Measurements from ENCODE around the gene KCNJ15. TPM values are rescaled to one million over a fixed set of nuclear protein-coding genes. Genes with fewer than 3 reads are reported as not detected.

Gene KCNJ15
- 0.34 and 0.51 TPM in 2 replicates for total RNA-seq
- long read RNA-seq, partial matches to known transcripts: 0 of 2 reads
- long read RNA-seq, other reads (novel, unspliced or antisense): 1 of 2 reads

DNA sequence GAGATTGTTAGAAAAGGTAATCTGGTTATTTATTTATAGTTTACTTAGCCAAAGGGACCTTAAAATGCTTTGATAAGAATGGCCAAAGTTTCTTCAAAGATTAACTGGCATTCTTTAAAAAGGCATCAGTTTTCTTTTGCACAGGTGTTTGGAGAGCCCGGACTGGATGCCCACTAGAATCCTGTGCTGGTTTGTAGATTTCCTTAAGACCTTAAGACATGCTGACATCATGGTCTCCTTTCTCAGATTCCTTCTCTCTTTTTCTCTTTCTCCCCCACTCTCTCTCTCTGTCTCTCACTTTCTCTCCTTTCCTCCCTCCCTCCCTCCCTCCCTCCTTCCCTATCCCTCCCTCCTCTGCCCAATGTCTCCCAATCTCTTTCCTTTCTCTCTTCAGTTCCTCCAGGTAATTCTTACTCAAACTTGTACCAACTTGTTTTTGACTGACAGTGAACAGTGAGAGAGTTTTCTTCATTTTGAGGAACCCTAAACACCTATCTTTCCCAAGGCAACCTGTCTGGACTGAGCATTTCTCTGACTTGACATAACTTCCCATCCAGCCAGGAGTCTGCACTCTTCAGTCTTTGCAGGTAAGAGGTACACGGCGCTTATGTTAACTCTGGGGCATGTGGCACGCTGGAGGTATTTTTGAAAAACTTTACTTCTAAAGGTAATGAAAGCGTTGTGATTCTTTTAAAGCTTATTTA is at the start of gene KCNJ15:
KCNJ15 (plus strand) TSS at position 393 of the 704 bp plus-strand sequence. CDS start 42,271 bp downstream, outside the sequence.
- TF ChIP-seq, protein P1, sequence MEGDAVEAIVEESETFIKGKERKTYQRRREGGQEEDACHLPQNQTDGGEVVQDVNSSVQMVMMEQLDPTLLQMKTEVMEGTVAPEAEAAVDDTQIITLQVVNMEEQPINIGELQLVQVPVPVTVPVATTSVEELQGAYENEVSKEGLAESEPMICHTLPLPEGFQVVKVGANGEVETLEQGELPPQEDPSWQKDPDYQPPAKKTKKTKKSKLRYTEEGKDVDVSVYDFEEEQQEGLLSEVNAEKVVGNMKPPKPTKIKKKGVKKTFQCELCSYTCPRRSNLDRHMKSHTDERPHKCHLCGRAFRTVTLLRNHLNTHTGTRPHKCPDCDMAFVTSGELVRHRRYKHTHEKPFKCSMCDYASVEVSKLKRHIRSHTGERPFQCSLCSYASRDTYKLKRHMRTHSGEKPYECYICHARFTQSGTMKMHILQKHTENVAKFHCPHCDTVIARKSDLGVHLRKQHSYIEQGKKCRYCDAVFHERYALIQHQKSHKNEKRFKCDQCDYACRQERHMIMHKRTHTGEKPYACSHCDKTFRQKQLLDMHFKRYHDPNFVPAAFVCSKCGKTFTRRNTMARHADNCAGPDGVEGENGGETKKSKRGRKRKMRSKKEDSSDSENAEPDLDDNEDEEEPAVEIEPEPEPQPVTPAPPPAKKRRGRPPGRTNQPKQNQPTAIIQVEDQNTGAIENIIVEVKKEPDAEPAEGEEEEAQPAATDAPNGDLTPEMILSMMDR (IDR thresholded peaks at IDR 0.05): no peak
- Mint-ChIP-seq H3K4me1 (ENCODE audit: unreplicated experiment) (peaks cover 3% of the 10 kb centered on the region), H3K9me3 (ENCODE audit: unreplicated experiment) (no peaks in the 10 kb centered on the region), H3K36me3 (ENCODE audit: unreplicated experiment) (no peaks in the 10 kb centered on the region), H3K4me3 (ENCODE audit: unreplicated experiment) (no peak within 1 kb of the TSS), H3K27me3 (ENCODE audit: unreplicated experiment) (peaks cover 4% of the 10 kb centered on the region), H3K27ac (ENCODE audit: unreplicated experiment) (no peak within 1 kb of the TSS)
- DNase-seq (ENCODE audit: extremely low spot score, unreplicated experiment): no peak

DNA sequence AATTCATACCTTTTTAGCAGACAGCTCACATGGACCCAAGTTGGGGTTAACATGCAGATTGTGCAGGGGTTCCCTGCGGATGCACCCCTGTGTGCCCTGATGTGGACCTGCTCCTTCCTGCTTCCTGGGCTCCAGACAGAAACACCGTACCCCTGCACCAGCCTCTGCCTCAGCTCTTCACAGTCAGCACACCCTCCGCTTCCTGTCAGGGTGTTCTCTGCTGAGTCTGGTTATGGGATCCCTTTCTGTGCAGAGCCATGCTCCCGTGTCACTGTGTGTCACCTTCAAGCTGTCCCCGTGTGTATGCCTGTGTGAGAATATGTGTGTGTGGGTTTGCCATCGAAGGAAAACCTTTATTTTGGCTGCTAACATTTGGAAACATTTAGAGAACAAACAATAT is 48.7 kb upstream of the KCNJ15 start:
- no peak for DNase-seq (ENCODE audit: extremely low spot score, unreplicated experiment)
- H3K36me3 Mint-ChIP-seq (ENCODE audit: unreplicated experiment): no peaks in the 10 kb centered on the region

DNA sequence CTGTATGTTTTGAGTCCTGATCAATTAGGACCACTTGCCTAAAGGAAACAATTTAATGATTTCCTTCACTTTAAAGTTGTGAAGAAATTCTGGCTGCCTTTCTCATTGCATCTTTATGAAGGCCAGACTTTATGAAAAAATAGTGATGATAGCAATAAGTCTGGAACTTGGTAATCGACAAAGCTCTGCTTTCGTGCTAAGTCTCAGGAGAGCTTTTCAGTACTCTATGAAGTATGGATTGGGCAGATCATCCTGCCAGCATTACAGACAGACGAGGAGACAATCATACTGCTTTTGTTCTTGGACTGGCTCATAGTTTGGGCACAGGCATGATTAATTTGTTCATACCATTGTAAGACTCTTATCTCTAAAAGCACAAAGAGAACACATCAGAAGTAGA is 45.5 kb upstream of the KCNJ15 start:
- H3K4me1 Mint-ChIP-seq (ENCODE audit: unreplicated experiment): peaks cover 3% of the 10 kb centered on the region
- peaks cover 7% of the 10 kb centered on the region for H3K27me3 Mint-ChIP-seq (ENCODE audit: unreplicated experiment)
- no peak overlapping the region for H3K27ac Mint-ChIP-seq (ENCODE audit: unreplicated experiment)
- H3K4me3 Mint-ChIP-seq (ENCODE audit: unreplicated experiment): no peak overlapping the region
- no peaks in the 10 kb centered on the region for H3K36me3 Mint-ChIP-seq (ENCODE audit: unreplicated experiment)
- TF ChIP-seq, protein P1 (IDR thresholded peaks at IDR 0.05): no peak
- H3K9me3 Mint-ChIP-seq (ENCODE audit: unreplicated experiment): peaks cover 19% of the 10 kb centered on the region
- no peak for DNase-seq (ENCODE audit: extremely low spot score, unreplicated experiment)

More for the DNA sequence above, 48.7 kb upstream of the KCNJ15 start:
- H3K4me3 Mint-ChIP-seq (ENCODE audit: unreplicated experiment): no peak overlapping the region
- TF ChIP-seq, protein P1 (IDR thresholded peaks at IDR 0.05): no peak
- peaks cover 5% of the 10 kb centered on the region for H3K27me3 Mint-ChIP-seq (ENCODE audit: unreplicated experiment)
- H3K9me3 Mint-ChIP-seq (ENCODE audit: unreplicated experiment): peaks cover 19% of the 10 kb centered on the region
- peaks cover 8% of the 10 kb centered on the region for H3K4me1 Mint-ChIP-seq (ENCODE audit: unreplicated experiment)
- no peak overlapping the region for H3K27ac Mint-ChIP-seq (ENCODE audit: unreplicated experiment)

DNA sequence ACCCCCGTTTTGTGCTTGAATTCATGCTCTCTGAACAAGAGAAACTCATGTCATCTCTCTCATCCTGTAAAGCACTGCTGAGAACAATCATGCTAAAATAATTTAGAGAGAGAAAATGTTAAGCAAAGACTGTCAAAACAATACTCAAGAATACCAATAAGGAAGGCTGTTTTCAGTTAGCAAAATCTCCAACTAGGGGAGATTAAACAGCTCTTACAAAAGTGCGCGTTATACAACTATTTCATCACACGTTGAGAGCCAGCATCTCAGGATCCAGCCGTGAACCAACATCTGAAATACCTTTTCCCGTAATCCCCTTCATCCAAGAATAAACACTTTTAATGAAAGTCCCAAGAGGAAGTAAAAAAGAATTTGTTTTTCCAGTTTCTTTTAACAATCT is 44.1 kb upstream of the KCNJ15 start:
- Mint-ChIP-seq H3K27ac (ENCODE audit: unreplicated experiment) (no peak overlapping the region), H3K9me3 (ENCODE audit: unreplicated experiment) (peaks cover 19% of the 10 kb centered on the region), H3K4me3 (ENCODE audit: unreplicated experiment) (no peak overlapping the region), H3K27me3 (ENCODE audit: unreplicated experiment) (peaks cover 7% of the 10 kb centered on the region), H3K4me1 (ENCODE audit: unreplicated experiment) (peaks cover 3% of the 10 kb centered on the region), H3K36me3 (ENCODE audit: unreplicated experiment) (no peaks in the 10 kb centered on the region)
- no peak for DNase-seq (ENCODE audit: extremely low spot score, unreplicated experiment)
- TF ChIP-seq, protein P1 (IDR thresholded peaks at IDR 0.05): no peak

DNA sequence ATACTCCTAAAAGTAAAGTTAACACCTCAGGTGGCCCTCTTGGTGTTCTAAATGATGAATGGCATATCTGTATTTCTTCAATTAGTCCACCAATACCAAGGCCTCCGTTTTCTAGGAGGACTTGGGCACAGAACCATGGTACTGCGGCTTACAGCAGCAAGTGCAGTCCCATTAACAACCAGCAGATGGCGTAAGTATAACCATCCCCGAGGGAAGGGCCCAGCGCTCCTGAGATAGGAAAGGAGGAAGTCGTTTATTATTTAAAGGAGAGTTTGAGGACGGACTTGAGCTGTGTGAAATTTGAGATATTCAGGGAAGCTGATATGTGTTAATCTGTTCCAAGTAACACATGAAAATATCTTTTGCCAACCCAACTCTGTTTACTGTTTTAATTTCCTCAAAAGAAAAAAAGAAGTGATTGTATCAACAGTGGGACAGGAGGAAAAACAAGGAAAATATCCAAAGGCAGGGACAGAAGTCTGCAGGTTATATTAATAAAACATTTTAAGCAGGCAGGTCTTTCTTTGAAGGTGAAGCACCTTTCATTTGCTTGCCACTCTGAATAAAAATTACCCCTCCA is 37.7 kb upstream of the KCNJ15 start:
- Mint-ChIP-seq H3K27me3 (ENCODE audit: unreplicated experiment) (no peaks in the 10 kb centered on the region), H3K9me3 (ENCODE audit: unreplicated experiment) (peaks cover 17% of the 10 kb centered on the region), H3K27ac (ENCODE audit: unreplicated experiment) (no peak overlapping the region), H3K4me1 (ENCODE audit: unreplicated experiment) (peaks cover 9% of the 10 kb centered on the region), H3K36me3 (ENCODE audit: unreplicated experiment) (peaks cover 4% of the 10 kb centered on the region), H3K4me3 (ENCODE audit: unreplicated experiment) (no peak overlapping the region)
- DNase-seq (ENCODE audit: extremely low spot score, unreplicated experiment): no peak
- TF ChIP-seq, protein P1 (IDR thresholded peaks at IDR 0.05): peak; percentile 95

Data from osteocyte (in vitro differentiated cells).